ENCODE data around the gene TBC1D7.

The TBC1D7 gene

DNA sequence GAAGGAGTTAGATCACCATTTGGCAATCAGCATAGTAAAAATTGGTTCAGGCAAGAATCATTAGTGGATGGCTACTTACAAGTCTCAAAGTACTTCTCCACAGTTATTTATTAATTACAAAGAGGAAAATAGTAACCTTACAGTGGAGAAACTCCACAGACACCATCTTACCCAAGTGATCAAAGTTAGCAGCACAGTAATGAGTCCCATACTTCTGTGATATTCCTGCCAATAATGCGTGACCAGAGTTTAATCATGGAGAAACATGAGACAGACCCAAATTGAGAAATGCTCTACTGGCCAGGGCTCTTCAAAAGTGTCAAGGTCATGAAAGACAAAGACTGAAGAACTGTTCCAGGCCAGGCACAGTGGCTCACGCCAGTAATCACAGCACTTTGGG lies 9.5 kb downstream of the TBC1D7 start:
- DNase-seq: no peak

DNA sequence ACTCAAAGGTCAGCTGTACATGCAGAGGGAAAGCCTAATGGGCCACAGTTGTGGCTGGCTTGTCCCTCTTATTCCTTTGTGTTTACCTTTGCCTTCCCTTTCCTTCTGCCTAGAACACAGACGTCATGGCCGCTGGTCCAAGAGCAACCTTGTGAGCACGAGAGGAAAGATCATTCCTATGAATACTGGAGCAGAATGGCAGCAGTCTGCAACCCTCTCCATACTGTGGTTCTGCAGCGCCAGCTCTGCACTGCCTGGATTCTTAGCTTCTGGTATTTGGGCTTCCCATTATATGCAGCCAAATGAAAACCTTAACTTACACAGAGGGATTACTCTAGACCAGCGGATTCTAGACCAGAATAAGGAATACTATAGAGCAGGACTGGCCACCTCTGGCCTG lies 12.4 kb downstream of the TBC1D7 start:
- DNase-seq: no peak

DNA sequence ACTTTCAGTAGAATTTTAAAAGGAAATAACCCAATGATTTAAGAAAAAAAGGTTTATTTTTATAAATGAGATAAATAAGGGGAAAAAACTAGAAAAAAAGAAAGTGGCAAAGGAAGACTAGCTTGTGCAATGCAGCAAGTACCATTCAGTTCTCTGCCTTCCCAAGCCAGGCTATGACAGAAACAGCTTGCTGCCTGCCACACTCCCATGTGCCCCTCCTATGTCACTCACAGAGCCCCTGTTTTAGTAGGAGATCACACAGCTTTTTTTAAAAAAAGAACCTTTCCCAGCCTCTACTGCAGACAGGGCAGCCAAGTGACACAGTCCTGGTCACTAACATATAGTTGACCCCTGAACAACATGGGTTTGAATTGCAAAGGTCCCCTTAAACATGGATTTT lies 13.5 kb downstream of the TBC1D7 start:
- no peak for DNase-seq

DNA sequence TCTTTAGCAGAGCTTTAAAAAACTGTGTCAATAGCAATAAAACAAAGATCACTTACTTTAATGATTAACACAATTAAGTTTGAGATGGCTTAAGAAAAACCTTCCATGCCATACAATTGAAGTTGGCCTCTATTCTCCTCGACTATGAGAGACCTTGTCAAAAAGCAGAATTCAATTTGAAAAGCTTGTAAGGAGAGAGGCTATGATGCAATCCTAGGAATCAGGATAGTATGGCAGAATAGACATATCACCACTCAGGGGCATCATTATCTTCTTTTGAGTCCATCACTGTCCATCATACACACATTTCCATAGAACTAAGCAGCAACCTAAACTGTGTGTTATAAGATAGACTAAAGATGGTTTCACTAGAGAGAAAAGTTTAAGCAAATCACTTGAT lies 17.2 kb downstream of the TBC1D7 start:
- no peak for DNase-seq

DNA sequence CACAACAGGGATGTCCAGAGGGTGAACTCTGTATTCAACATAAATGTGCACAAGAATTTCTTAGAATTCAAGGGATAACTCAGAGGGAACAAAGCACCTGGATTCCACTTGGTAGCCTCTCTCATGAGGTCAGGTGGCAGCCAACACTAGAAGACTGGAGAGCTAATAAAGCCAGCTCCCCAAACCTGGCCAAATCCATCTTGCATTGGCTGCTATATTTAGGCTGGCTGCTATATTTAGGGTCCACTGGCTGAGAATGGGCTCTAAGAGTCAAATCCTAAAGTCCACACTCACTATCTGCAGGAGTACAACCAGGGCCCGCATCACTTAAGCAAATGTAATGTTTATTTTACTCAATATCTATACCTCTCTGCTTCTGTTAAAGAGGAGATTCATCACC lies 20.0 kb downstream of the TBC1D7 start:
- no peak for DNase-seq

DNA sequence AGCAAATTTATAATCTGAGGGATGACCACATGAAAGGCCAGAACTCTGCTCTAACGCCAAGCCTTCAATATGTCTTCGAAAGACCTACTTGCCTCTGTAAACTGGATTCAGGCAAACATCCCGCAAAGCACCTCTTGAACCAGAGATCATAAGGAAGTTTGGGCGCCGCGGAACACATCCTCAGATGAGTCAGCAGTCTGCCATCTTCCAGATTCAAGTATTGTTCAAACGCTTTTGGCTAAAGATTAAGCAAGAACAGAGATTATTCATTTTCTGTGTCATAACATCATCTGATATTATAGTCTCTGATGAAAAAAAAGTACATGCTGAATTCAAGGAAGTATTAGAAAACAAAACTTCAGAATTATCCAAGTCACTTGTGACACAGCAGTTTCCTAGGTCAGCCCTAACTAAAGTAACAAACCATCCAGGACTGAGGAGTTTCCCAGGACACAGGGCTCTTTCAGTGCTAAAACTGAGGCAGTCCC lies 20.8 kb downstream of the TBC1D7 start:
- no peak for DNase-seq

DNA sequence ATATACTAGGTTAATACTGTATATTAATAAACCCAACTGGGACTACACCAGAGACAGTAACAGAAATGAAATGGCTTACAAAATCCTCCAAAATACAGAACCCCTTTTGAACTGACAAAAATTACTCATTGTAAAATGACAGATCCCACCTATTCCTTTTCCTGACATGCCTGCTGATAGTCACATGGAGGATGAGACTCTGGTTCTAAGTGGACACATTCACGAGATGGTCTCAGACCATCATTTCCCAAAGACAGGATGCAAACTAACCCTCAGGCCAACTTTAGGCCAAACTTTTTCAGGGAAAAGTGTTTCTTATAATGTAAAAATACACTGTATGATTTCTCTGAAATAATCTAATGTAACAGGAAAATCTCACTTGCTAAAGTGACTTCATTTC lies 22.5 kb downstream of the TBC1D7 start:
- no peak for DNase-seq

DNA sequence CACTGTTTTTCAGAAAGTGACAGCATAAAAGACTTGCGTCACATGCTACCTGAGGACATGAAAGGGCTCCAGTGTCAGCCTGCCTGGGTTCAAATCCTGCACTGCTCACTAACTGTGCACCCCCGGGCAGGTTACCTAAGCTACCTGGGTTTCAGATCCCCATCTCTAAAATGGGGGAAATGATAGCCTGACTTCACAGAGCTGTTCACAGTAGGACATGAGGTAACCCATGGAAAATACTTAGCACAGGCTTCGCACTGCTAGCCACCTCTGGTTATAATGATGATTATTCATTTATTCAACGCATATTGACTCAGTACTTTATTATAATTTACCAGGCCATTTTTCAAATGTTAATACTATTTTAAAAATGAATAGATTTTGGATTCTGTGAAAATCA lies 23.0 kb downstream of the TBC1D7 start:
- no peak for DNase-seq

DNA sequence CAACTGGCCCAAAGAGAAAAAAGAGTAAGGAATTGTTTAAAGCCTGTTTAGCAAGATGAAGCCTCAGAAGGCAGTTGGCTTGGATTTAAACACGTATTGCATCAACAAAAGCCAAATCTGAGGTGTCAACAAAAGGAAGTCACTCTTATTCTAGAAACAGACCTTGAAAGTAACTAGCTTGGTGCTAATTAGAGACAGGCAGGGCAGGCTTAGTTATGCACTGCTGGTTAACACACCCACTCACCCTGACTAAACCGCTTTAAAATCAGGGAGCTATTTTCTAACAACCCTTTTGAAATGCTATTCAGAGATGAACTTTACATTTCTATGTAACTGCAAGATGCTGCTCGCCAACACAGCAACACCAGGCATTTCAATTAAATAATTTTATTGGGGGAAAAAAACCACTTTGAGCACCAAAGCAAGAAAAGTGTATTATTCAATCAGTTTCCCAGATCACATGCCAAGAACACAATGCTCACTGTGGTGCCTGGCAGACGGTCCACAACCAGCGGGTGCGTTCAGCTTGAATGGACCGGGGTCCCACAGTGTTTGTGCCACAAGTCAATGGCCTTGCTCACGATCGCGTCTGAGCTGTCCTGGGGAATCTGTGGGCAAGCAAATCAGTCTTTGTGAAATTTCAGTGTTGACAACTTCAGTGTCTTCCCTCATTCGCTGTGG lies 23.6 kb downstream of the TBC1D7 start:
- no peak for DNase-seq

DNA sequence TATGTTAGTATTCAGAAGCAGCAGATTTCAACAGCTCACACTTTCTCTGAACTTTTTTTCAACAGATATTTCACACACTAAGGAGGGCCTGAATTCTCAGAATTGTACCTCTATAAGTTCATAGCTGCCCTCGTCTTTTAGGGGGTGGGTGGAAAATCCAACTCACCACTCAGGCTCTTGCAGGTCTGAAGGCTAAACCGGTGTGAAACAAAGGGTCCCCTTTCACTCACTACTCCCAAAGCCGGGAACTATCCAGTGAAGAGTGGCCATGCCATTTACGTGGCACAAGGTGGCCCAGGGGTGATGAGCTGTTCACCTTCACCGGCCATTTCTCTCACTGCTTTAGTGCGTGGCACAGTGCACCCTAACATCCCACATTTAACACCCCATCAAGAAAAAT lies 24.2 kb downstream of the TBC1D7 start:
- no peak for DNase-seq

DNA sequence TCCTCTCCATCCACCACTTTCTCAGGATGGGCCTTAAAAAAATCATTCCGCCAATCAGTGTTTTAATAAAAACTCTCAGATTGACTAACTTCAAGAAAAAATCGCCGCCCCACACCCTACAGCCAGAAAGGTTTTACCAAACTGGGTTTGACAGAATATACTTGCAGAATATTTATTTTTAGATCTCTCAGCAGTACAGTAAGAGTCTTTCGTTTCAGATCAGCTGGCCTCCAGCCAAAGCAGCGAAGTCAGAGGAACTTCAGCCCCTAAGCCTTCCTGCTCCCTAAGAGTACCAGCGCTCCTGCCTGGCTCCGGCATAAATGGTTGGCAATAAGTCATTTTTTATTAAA lies 24.7 kb downstream of the TBC1D7 start:
- DNase-seq: peak; percentile 72 to 81

DNA sequence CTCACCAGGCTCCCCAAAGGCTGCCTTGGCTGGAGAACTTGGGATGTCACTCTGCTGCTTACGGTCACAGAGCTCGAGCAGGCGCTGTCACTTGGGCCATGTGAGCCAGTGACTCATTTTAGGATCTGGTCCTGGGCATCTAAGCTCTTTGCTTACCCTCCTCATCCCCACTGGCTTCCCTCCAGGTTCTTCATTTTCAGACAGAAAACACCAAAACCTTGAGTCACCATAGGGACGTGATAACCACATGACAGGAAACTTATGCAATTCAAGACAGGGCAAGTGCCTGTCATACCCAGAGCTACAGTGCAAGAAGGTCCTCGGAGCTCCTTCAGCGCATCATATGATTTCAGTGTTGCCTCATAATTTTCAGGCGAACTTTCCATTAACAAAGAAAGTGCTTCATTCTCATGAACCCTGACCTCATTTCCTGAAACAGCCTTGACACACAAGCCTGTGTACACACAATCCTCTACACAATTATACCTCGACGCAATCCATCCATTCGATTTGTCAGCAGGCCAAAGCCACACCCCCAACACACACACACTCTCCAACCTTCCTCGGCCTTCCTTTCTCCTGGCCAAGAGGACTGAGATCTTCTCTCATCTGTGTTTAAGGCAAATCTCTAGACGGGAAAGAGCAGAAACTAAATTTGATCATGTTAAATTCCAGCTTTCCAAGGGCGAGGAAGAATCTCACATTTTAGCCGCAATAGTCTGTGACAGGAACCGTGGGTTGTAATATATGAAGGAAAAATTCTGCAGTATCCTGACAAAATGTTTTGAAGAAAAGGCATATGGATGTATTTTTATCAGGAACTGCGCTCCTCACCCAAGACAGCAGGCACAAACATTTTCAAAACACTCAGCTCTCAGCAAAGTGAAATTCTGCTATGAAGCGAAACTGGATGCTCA lies 25.3 kb downstream of the TBC1D7 start:
- peak; percentile 98 to 99 for DNase-seq

DNA sequence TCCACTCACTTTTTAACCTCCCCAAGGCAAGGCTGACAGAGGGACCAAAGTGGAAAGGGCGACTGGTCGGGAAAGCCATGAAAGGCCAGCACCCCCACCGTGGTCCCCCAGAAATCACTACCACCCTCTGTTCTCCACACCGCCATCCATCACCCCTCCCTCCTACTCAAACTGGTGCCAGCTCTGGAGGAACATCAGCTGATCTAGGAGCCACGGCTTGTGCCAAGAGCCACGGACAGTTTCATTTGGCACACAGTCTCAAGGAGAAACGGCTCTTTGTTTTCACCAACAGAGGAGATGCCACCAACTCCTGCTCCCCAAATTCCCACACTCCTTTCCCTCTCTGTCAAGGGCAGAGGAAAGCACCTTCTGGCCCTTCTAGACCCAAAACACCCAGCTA lies 26.0 kb downstream of the TBC1D7 start:
- no peak for DNase-seq

DNA sequence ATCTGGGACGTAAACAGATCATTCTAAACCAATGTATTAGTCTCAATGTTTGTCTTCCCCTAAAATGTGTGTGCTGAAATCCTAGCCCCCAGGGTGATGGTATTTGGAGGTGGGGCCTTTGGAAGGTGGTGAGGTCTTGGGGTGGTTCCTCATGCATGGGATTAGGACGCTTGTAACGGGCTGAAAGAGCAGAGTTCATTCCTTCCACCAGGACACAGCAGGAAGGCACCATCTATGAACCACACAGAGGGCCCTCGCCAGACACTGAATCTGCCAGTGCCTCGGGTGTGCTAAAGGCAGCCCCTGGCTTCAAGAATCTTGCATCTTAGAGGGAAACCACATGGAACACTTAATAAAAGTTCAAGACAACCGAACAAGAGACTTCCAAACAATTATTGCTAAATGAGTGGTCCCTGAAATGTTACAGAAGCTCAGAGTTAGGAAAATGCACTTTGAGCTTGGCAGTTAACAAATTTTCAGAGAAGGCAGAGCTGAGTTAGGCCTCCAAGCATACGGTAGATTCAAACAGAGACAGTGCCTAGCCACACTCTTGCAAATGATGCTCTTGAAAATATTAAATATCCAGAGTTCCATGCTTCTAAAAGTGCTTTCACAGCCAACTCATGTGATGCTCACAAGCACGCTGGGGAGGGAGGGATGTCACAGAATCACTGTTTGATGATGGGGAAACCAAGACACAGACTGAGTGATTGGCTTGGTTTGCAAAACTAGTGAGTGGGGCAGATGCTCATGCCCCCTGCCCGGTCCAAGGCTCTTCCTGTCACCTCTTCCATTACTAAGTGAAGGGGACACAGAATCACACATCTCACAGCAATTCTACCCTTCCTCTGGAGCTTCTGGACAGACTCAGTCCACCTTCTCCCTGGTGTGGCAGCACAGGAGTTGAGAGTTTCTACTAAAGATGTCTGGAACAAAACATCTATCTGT lies 27.4 kb downstream of the TBC1D7 start:
- DNase-seq: no peak

DNA sequence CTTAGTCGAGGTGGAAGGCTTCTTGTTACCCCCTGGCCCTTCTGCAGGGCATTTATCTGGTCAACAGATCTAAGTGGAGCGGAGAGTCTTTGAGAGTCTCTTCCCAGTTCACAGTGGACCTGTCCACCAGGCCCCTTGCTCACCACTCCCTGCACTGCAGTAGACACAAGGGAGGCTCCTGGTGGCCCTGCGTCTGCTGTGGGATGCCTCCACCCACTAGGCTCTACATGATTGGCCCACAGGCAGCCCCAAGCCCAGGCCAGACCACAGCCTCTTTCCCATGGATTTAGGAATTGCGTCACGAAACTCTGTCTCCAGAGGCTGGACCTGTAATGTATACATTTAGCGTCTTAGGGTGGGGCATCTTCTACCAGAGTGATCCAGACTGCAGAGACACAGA lies 28.4 kb downstream of the TBC1D7 start:
- no peak for DNase-seq

DNA sequence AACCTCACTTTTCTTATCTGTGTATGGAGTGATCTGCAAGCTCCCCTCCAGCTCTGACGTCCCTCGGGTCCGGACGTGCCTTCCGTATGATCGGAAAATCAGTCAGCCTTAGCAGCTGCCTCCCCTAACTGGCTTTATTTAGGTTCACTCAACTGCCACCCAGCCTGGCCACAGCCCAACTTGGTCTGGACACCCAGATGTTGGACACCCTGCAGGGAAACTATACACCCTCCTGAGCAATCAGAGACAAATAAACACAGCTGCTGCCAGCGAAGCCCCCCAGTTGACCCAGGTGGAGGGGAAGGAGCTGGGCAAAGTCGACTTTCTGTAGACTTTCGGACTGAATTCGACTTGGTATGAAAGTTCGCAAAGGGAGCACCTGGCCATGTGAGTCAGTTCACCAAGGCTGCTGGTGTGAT lies 28.9 kb downstream of the TBC1D7 start:
- DNase-seq: no peak

DNA sequence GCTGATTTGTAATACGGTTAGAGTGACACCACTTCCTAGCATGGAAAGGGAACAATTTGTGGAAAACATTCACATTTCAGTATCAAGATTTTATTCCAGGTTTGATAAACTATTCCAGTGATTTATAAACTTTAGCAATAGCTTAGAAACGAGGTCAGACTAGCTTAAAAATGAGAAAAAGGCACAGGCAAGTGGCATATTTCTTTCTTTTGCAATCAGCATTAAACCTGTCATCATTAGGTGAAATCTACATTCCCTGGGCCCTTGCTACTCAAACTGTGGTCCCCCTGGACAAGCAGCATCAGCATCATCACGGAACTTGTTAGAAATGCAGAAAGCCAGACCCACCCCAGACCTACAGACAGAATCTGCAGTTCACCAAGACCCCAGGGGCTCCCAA lies 29.9 kb downstream of the TBC1D7 start:
- DNase-seq: no peak

DNA sequence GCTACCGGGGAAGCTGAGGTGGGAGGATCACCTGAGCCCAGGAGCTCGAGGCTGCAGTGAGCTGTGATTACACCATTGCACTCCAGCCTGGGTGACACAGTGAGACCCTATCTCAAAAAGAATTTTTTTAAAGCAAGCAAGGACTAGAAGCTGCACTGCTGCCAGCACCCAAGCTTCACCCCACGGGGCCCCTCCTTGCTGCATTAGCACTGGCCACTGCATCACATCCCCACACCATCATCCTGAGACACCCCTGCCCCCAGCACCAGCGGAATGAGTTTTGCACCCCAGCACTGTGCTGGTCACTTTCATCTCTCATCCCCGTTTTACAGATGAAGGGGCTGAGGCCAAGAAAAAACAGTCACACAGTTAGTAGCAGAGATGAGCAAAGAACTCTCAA lies 30.9 kb downstream of the TBC1D7 start:
- DNase-seq: no peak

DNA sequence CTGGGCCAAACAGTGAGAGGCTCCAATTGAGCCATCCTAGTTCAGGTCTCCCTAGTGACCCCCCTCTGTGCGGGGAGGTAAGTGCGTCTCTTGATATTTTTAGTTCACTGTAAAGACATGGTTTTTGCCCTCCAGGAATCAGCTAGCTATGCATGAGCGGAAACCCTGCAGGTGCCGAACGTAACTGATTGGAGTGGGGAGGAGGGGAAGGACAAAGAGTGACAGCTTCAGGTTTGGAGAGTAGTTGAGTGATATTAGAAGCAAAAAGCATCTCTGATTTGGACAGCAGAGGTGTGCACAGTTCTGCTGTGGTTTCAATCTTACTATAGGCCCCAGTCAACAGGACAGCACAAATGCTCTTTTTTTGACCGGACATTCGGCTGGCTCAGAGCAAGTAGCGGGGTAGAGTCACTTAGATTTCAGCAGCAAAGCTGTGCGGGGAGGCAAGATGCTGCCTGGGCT lies 31.8 kb downstream of the TBC1D7 start:
- peak in 1 of 2 experiments; percentile 7 for DNase-seq

DNA sequence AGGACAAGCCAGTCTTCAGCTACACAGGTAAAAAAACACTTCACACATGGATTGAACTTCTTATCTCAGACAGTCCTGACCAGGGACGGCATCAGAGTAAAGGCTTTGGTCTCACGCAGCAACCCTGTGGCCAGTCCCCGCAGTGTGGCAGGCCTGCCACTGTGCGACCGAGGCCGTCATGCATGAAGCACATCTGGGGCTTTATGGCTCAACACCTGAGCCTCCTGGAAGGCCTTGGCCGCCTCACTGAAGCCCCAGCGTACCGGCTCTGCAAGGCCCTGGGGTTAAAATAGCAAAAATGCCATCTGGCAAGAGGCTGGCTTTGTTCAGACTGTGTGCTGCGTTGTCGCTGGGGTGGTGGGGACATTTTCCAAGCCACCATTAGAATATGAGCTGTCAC lies 32.8 kb downstream of the TBC1D7 start:
- no peak for DNase-seq

DNA sequence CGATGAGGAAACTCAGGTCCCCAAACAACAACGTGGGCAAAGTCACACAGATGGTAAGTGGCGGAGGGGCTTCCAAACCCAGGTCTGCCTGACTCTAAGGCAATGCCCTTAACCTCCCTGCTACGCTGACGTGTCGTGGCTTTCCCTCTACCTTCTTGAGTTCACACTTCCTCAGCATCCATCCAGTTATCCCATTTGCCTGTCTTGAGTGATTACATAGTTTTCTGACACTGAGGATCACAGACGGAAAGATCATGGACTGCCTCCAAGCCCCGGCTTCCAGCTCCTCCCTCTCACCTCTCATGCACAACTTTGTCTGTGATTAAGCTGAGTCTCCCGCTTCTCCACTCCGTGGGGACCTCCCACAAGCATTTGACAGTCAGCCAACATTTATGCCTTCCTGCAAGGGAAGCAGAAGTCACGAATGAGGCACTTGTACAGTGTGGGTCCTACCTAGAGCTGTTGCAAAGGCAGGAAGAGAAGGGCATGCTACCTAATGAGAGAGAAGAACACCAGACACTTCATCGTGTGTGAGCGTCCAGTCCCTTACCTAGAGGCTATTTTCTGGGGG lies 33.8 kb downstream of the TBC1D7 start:
- DNase-seq: peak; percentile 38 to 56

DNA sequence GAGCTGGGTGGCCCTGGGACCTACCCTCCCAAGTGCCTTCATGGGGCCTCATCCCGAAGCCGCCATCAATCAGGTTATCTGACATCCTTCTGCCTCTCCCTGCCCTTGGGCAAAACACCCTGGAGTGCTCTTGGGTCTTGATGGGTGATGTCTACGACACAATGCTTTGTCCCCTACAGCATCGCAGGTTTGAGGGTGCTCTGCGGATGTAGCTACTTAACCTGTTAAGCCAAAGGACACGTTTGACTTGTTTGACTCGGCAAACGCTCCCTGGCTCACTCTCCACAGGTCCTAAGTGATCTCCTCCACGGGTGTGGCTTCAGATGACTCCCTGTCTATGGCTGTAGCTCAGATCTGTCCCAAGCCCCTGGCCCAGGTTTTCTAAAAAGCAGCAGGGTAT lies 35.6 kb downstream of the TBC1D7 start:
- DNase-seq: no peak

DNA sequence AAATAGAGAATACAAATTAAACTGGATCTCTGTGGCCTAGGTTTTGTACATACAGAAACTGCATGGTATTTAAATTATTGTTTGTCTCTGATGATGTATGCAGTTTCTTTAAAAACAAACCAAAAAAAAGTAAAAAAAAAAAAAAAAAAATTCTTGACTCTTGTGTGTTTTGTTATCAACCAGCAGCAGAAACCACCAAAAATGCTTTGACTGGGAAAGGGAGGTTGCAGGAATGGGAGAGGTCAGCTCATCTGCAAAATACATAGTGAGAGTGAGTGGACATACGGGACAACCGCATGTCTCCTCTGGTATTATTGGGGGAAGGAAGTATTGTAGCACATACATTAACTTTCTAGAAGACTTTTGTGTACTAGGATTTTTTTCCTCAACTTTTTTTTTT lies 38.0 kb downstream of the TBC1D7 start:
- no peak for DNase-seq

All from Kasumi-1 (cell line).